Caco-2 (cell line): ENCODE measurements around the gene ARSB. TPM values are rescaled to one million over a fixed set of nuclear protein-coding genes. Genes with fewer than 3 reads are reported as not detected.

Experiments
- BruUV-seq: library from RNA; stranded (reverse); fragments of 400-500 nt; replicated peaks from 2 replicates; lab custom pipeline; 2021; lab: Mats Ljungman, UMichigan
- CTCF ChIA-PET: fragments of 300-600 bp; sonication (Branson Sonifier 250); formaldehyde crosslinking; loops from one replicate; lab custom pipeline; 2022; ENCODE audit warnings: antibody characterized with exemption; lab: Charles Lee
- POLR2A ChIA-PET: fragments of 300-600 bp; sonication (Branson Sonifier 250); formaldehyde crosslinking; loops from one replicate; lab custom pipeline; 2022; ENCODE audit warnings: antibody characterized with exemption; lab: Charles Lee
- DNase-seq, 2 experiments: peaks; one replicate each; pipeline versions ENCODE4 v3.0.0 to v3.0.0-alpha.2; 2020 to 2022
- H3K27me3 ChIP-seq: replicated peaks from 2 replicates; pipeline ENCODE4 v1.6.0; 2011; ENCODE audit warnings: low read length; ENCODE audit not compliant: control insufficient read depth, insufficient read depth
- H3K36me3 ChIP-seq: 2 replicates; pipeline ENCODE4 v1.5.1; 2011; ENCODE audit warnings: low read length; ENCODE audit not compliant: control insufficient read depth, insufficient read depth
- H3K4me1 ChIP-seq: fragments of 250-450 bp; sonication (Bioruptor Pico); 2 replicates; pipeline ENCODE4 v1.5.1; 2020; ENCODE audit warnings: mild to moderate bottlenecking
- H3K4me3 ChIP-seq: 2 replicates; pipeline ENCODE4 v1.5.1; 2011; ENCODE audit warnings: low read depth, mild to moderate bottlenecking, control low read depth, low read length
- H3K9me3 ChIP-seq: fragments of 250-450 bp; sonication (Bioruptor Pico); 2 replicates; pipeline ENCODE4 v1.5.1; 2020; ENCODE audit warnings: mild to moderate bottlenecking, moderate library complexity
- H3K27ac Mint-ChIP-seq: one replicate; pipeline ENCODE4 v1.8.0; 2022; ENCODE audit warnings: mixed read lengths; ENCODE audit not compliant: unreplicated experiment
- H3K27me3 Mint-ChIP-seq: one replicate; pipeline ENCODE4 v1.8.0; 2022; ENCODE audit warnings: mixed read lengths; ENCODE audit not compliant: insufficient read depth, unreplicated experiment
- H3K36me3 Mint-ChIP-seq: one replicate; pipeline ENCODE4 v1.8.0; 2022; ENCODE audit warnings: mild to moderate bottlenecking, mixed read lengths; ENCODE audit not compliant: insufficient read depth, unreplicated experiment
- H3K4me1 Mint-ChIP-seq: one replicate; pipeline ENCODE4 v1.8.0; 2022; ENCODE audit warnings: low read depth, mixed read lengths; ENCODE audit not compliant: unreplicated experiment
- H3K4me3 Mint-ChIP-seq: one replicate; pipeline ENCODE4 v1.8.0; 2022; ENCODE audit warnings: mild to moderate bottlenecking, moderate library complexity, mixed read lengths; ENCODE audit not compliant: unreplicated experiment
- H3K9me3 Mint-ChIP-seq: one replicate; pipeline ENCODE4 v1.8.0; 2022; ENCODE audit warnings: mixed read lengths; ENCODE audit not compliant: unreplicated experiment
- intact Hi-C: fragments of 100-400 bp; cut with micrococcal nuclease; formaldehyde crosslinking; loops from one replicate; pipeline ENCODE4 v1.10.0; 2022; ENCODE audit not compliant: unreplicated experiment
- total RNA-seq: library from RNA; stranded (reverse); gene quantifications from 2 replicates; pipeline ENCODE4 v1.2.3, GENCODE V29; 2022
- TF ChIP-seq, protein P1 (sequence below), 2 experiments: fragments of 200-600 bp in 1 of 2; IDR thresholded peaks; 1 replicate in 1 of 2; 2 replicates in 1 of 2; pipeline versions ENCODE4 v1.5.1 to v1.8.0; 2011 to 2022; ENCODE audit warnings: antibody characterized with exemption in 1 of 2, control low read depth in 1 of 2, inconsistent platforms in 1 of 2, low read depth in 1 of 2, low read length in 1 of 2, mild to moderate bottlenecking in 1 of 2, moderate library complexity in 1 of 2; ENCODE audit not compliant: insufficient read depth in 1 of 2, severe bottlenecking in 1 of 2, unreplicated experiment in 1 of 2

Gene ARSB
- total RNA-seq, 1 experiment from 2014 or later, result 17.4 TPM

DNA sequence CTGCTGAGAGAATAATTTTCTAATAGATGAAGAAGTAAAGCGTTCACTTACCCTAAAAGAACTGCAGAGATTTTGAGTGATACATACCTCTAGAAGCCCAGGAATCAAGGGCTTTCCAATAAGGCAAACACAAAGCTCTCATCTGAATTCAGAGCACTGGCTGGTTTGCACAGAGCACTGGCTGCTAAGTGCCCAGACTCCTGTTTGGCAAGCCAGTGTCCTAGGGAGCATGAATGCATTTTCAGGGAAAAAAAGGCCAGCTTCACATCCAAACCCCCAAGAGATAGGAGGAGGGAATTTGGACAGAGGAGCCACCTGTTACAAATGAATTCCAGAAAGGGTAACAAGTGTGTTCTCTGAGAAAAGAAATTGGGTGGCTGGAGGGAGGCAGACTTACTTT, 65.3 kb downstream of the ARSB start:
- H3K4me1 Mint-ChIP-seq, result peaks cover 8% of the 10 kb centered on the region
- Histone ChIP-seq H3K9me3 (no peaks in the 10 kb centered on the region), H3K4me3 (no peak overlapping the region), H3K4me1 (no peaks in the 10 kb centered on the region; the same call in 1 of the 2 replicates), H3K36me3 (no peaks in the 10 kb centered on the region), H3K27me3 (no peaks in the 10 kb centered on the region)
- DNase-seq, result no peak
- no peaks in the 10 kb centered on the region for H3K36me3 Mint-ChIP-seq
- no peak overlapping the region for H3K27ac Mint-ChIP-seq
- no peak overlapping the region for H3K4me3 Mint-ChIP-seq
- intact Hi-C loops, result no loop called here
- ChIA-PET POLR2A (no interaction called here), CTCF (no interaction called here)
- no peaks in the 10 kb centered on the region for H3K27me3 Mint-ChIP-seq
- TF ChIP-seq, protein P1, sequence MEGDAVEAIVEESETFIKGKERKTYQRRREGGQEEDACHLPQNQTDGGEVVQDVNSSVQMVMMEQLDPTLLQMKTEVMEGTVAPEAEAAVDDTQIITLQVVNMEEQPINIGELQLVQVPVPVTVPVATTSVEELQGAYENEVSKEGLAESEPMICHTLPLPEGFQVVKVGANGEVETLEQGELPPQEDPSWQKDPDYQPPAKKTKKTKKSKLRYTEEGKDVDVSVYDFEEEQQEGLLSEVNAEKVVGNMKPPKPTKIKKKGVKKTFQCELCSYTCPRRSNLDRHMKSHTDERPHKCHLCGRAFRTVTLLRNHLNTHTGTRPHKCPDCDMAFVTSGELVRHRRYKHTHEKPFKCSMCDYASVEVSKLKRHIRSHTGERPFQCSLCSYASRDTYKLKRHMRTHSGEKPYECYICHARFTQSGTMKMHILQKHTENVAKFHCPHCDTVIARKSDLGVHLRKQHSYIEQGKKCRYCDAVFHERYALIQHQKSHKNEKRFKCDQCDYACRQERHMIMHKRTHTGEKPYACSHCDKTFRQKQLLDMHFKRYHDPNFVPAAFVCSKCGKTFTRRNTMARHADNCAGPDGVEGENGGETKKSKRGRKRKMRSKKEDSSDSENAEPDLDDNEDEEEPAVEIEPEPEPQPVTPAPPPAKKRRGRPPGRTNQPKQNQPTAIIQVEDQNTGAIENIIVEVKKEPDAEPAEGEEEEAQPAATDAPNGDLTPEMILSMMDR (IDR thresholded peaks at IDR 0.05; ENCODE audit: insufficient read depth in 1 of 2, low read depth in 1 of 2, low read length in 1 of 2, severe bottlenecking in 1 of 2, unreplicated experiment in 1 of 2), result no peak
- no TSS peak for BruUV-seq
- no peaks in the 10 kb centered on the region for H3K9me3 Mint-ChIP-seq

DNA sequence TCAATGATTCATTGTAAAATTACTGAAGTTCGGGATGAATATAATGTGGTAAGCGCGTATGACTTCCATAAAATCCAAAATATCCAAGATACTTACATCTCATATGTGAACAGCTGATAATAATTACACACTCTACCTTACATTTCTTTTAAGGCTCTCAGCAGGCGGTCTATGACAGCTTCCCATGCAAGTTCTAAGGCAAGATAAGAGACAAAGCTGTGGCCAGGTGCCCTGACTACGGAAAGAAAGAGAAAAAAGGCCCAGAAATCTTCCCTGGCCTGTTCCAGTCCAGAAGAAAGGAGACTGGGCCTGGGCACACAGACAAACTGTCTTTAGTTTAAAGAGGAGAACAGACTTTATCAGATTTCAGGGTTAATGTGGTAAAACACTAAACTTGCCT, 69.1 kb downstream of the ARSB start:
- ChIA-PET CTCF (no interaction called here), POLR2A (no interaction called here)
- Mint-ChIP-seq H3K4me1 (peaks cover 6% of the 10 kb centered on the region), H3K27me3 (no peaks in the 10 kb centered on the region), H3K4me3 (no peak overlapping the region), H3K36me3 (no peaks in the 10 kb centered on the region), H3K9me3 (no peaks in the 10 kb centered on the region), H3K27ac (no peak overlapping the region)
- Histone ChIP-seq H3K27me3 (no peaks in the 10 kb centered on the region), H3K4me3 (no peak overlapping the region), H3K4me1 (no peaks in the 10 kb centered on the region), H3K9me3 (no peaks in the 10 kb centered on the region), H3K36me3 (no peaks in the 10 kb centered on the region)
- intact Hi-C loops, result no loop called here
- TF ChIP-seq, protein P1 (IDR thresholded peaks at IDR 0.05; ENCODE audit: insufficient read depth in 1 of 2, low read depth in 1 of 2, low read length in 1 of 2, severe bottlenecking in 1 of 2, unreplicated experiment in 1 of 2), result no peak
- no peak for DNase-seq
- no TSS peak for BruUV-seq

DNA sequence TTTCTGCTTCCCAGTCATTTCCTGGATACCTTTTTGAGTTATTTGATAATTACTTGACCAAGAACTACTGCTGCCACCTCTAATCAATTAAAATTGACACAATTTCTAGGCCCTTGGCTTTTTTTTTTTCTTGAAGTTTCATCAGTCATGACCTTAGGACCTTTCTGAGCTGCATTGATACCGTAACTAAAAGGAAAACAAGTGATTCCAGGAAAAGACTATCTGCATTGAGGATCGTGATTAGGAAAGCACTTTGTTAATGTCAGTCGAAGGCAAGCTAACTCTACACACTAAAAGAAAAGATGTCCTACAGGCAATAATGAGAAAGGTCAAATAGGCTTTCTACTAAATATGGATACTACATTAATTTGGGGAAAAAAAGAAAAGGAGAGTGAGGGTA, 69.9 kb downstream of the ARSB start:
- no peaks in the 10 kb centered on the region for H3K9me3 Mint-ChIP-seq
- CTCF ChIA-PET, result no interaction called here
- H3K27me3 ChIP-seq, result no peaks in the 10 kb centered on the region
- no TSS peak for BruUV-seq
- intact Hi-C loops, result no loop called here
- H3K36me3 ChIP-seq, result no peaks in the 10 kb centered on the region
- DNase-seq, result no peak
- H3K4me3 ChIP-seq, result no peak overlapping the region
- POLR2A ChIA-PET, result no interaction called here
- no peak overlapping the region for H3K4me3 Mint-ChIP-seq
- no peaks in the 10 kb centered on the region for H3K36me3 Mint-ChIP-seq
- no peaks in the 10 kb centered on the region for H3K27me3 Mint-ChIP-seq
- H3K27ac Mint-ChIP-seq, result no peak overlapping the region
- peaks cover 6% of the 10 kb centered on the region for H3K4me1 Mint-ChIP-seq
- H3K9me3 ChIP-seq, result no peaks in the 10 kb centered on the region
- TF ChIP-seq, protein P1 (IDR thresholded peaks at IDR 0.05; ENCODE audit: insufficient read depth in 1 of 2, low read depth in 1 of 2, low read length in 1 of 2, severe bottlenecking in 1 of 2, unreplicated experiment in 1 of 2), result no peak
- no peaks in the 10 kb centered on the region for H3K4me1 ChIP-seq
